ENCODE measurements around the gene DIP2C.

GRCh38 chr10:306675-307185 lies 382.7 kb downstream of the DIP2C start:
- TF ChIP-seq POLR2A (IDR thresholded peaks at IDR 0.05) (peak in 1 of 3 donors; percentile 39), CTCF (IDR thresholded peaks at IDR 0.05) (no peak)
